K562 (cell line): ENCODE data around the gene RPL7L1. TPM values are rescaled to one million over a fixed set of nuclear protein-coding genes. Genes with fewer than 3 reads are reported as not detected.

Experiments used
- ASH1L ChIP-seq: fragments of 450-650 bp; IDR thresholded peaks from 2 replicates; pipeline ENCODE4 v1.6.1; 2018; ENCODE audit warnings: borderline replicate concordance, mild to moderate bottlenecking, low read depth; ENCODE audit not compliant: partially characterized antibody
- BCL6 ChIP-seq: fragments of 250-450 bp; sonication (Bioruptor Pico); IDR thresholded peaks from 2 replicates; pipeline ENCODE4 v1.4.0; 2020
- CBX1 ChIP-seq: sonication (generic); IDR thresholded peaks from 2 replicates; pipeline ENCODE4 v1.6.1; 2016; ENCODE audit warnings: antibody characterized with exemption, low read depth, mild to moderate bottlenecking
- CBX2 ChIP-seq: fragments of 200-600 bp; sonication (generic); IDR thresholded peaks from one replicate; pipeline ENCODE4 v1.6.1; 2012; ENCODE audit warnings: mild to moderate bottlenecking, low read length, inconsistent platforms; ENCODE audit not compliant: insufficient read depth, poor library complexity, severe bottlenecking
- HINFP ChIP-seq: fragments of 450-650 bp; conservative IDR thresholded peaks from 2 replicates; pipeline ENCODE4 v1.6.1; 2016; ENCODE audit warnings: missing genetic modification characterization, low read depth, mild to moderate bottlenecking, control low read depth, missing compliant biosample characterization
- PCBP2 ChIP-seq: fragments of 200-400 bp; formaldehyde crosslinking; IDR thresholded peaks from 2 replicates; pipeline ENCODE4 v1.6.1; 2018; ENCODE audit warnings: low read length, low read depth, mild to moderate bottlenecking, moderate library complexity; ENCODE audit not compliant: poor library complexity, severe bottlenecking
- POLR2AphosphoS2 ChIP-seq: IDR thresholded peaks from 2 replicates; pipeline ENCODE4 v1.6.1; 2012; ENCODE audit warnings: low read length, improper control_type of control experiment
- RFX5 ChIP-seq: IDR thresholded peaks from 2 replicates; pipeline ENCODE4 v1.6.1; 2011; ENCODE audit warnings: low read depth, mild to moderate bottlenecking, improper control_type of control experiment, low read length
- SMAD1 ChIP-seq: fragments of 150-350 bp; IDR thresholded peaks from 2 replicates; pipeline ENCODE4 v1.6.1; 2014; ENCODE audit warnings: low read length, low read depth; ENCODE audit not compliant: partially characterized antibody
- ZNF140 ChIP-seq: fragments of 250-450 bp; sonication (Bioruptor Pico); IDR thresholded peaks from 2 replicates; pipeline ENCODE4 v1.8.0; 2021; ENCODE audit warnings: moderate library complexity, mild to moderate bottlenecking, inconsistent platforms
- ZNF445 ChIP-seq: fragments of 250-450 bp; sonication (Bioruptor Pico); IDR thresholded peaks from 2 replicates; pipeline ENCODE4 v1.4.0; 2020; ENCODE audit warnings: low read depth, mild to moderate bottlenecking, moderate library complexity
- ZSCAN29 ChIP-seq: fragments of 450-650 bp; IDR thresholded peaks from 2 replicates; pipeline ENCODE4 v1.6.1; 2017
- polyA plus RNA-seq, 8 experiments: library from polyadenylated mRNA; depleted of rRNA in 4 of 8; stranded (reverse) in 5 of 8; unstranded in 3 of 8; fragments of >200 nt; fragmentation: Nextera tagmentation in 2 of 8; fragmentation: Illumina TruSeq in 1 of 8; extraction: Ambion mirVana in 2 of 8; extraction: Trizol in 1 of 8; gene quantifications; 2 replicates each; pipeline versions ENCODE4 v1.2.1 to v1.2.3, GENCODE V29; 2011 to 2014; ENCODE audit warnings: inconsistent platforms in 1 of 8, missing spikeins in 1 of 8
- total RNA-seq, 7 experiments: library from RNA; depleted of rRNA in 6 of 7; stranded (reverse); fragments of >200 nt in 6 of 7; fragmentation: Illumina TruSeq in 2 of 7; extraction: Trizol in 2 of 7; gene quantifications; 2 replicates each; pipeline versions ENCODE4 v1.2.1 to v1.2.3, GENCODE V29; 2011 to 2021; ENCODE audit warnings: low replicate concordance in 1 of 7
- TF ChIP-seq, protein P1 (sequence below): IDR thresholded peaks from 2 replicates; pipeline ENCODE4 v1.6.1; 2012; ENCODE audit warnings: low read depth, low read length, improper control_type of control experiment, borderline replicate concordance
- TF ChIP-seq, protein P2 (sequence below): fragments of 450-650 bp; IDR thresholded peaks from 2 replicates; pipeline ENCODE4 v1.6.1; 2017; ENCODE audit warnings: mild to moderate bottlenecking, moderate library complexity
- TF ChIP-seq, protein P3 (sequence below): fragments of 250-450 bp; sonication (Bioruptor Pico); IDR thresholded peaks from 2 replicates; pipeline ENCODE4 v1.8.0; 2022; ENCODE audit warnings: moderate library complexity, mild to moderate bottlenecking, inconsistent platforms
- TF ChIP-seq, protein P4 (sequence below): sonication (generic); formaldehyde crosslinking; IDR thresholded peaks from 2 replicates; pipeline ENCODE4 v1.8.0; 2023; ENCODE audit warnings: missing genetic modification reagents, mild to moderate bottlenecking, borderline replicate concordance

RPL7L1 gene
- total and polyA plus RNA-seq, 9 of the 15 experiments (the other 6 are each of a cell fraction or from before 2014, with no cell fraction given): 129 to 259 (median 164) TPM

DNA sequence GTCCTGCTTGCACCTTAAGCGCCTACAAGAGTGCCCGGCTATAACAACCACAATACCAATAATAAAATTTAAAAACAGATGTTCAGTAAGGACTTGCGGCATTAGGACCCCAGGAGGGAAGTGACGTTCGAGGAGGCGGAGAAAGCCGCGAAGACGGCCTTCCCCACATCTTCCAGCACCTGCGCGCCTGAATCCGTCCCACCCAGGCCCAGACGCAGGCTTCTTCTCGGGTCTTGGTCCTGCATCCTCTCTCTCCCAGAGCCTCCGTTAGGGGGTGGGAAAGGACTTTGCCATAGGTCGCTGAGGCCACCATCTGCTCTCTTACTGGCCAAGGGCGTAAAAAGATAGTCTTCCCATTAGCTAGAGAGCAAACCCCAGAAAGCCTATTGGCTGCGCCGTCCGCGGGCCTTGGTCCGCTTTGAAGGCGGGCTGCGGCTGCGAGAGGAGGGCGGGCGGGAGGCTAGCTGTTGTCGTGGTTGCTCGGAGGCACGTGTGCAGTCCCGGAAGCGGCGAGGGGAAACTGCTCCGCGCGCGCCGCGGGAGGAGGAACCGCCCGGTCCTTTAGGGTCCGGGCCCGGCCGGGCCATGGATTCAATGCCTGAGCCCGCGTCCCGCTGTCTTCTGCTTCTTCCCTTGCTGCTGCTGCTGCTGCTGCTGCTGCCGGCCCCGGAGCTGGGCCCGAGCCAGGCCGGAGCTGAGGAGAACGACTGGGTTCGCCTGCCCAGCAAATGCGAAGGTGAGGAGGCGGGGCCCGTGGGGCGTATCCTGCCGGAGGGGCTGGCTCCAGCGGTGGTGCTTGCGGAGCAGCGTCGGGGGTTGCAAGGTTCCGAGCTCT is 49.8 kb downstream of the RPL7L1 start, which contains the start of gene CNPY3 (continued):
- no peak; the same call in 1 of the 2 replicates for TF ChIP-seq RFX5
- TF ChIP-seq ZSCAN29: no peak
- TF ChIP-seq, protein P1, sequence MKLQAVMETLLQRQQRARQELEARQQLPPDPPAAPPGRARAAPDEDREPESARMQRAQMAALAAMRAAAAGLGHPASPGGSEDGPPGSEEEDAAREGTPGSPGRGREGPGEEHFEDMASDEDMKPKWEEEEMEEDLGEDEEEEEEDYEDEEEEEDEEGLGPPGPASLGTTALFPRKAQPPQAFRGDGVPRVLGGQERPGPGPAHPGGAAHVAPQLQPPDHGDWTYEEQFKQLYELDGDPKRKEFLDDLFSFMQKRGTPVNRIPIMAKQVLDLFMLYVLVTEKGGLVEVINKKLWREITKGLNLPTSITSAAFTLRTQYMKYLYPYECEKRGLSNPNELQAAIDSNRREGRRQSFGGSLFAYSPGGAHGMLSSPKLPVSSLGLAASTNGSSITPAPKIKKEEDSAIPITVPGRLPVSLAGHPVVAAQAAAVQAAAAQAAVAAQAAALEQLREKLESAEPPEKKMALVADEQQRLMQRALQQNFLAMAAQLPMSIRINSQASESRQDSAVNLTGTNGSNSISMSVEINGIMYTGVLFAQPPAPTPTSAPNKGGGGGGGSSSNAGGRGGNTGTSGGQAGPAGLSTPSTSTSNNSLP: no peak
- no peak for TF ChIP-seq ZNF445 (CRISPR knock-in tag)
- TF ChIP-seq POLR2AphosphoS2: no peak
- peak; percentile 95 for TF ChIP-seq HINFP (tag)
- TF ChIP-seq CBX1: peak; percentile 78; the same call in 1 of the 2 replicates
- TF ChIP-seq PCBP2: no peak
- TF ChIP-seq ASH1L: peak; percentile 99
- TF ChIP-seq, protein P2, sequence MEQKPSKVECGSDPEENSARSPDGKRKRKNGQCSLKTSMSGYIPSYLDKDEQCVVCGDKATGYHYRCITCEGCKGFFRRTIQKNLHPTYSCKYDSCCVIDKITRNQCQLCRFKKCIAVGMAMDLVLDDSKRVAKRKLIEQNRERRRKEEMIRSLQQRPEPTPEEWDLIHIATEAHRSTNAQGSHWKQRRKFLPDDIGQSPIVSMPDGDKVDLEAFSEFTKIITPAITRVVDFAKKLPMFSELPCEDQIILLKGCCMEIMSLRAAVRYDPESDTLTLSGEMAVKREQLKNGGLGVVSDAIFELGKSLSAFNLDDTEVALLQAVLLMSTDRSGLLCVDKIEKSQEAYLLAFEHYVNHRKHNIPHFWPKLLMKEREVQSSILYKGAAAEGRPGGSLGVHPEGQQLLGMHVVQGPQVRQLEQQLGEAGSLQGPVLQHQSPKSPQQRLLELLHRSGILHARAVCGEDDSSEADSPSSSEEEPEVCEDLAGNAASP: no peak
- TF ChIP-seq, protein P3, sequence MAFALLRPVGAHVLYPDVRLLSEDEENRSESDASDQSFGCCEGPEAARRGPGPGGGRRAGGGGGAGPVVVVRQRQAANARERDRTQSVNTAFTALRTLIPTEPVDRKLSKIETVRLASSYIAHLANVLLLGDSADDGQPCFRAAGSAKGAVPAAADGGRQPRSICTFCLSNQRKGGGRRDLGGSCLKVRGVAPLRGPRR (CRISPR knock-in tag): no peak
- no peak for TF ChIP-seq ZNF140 (CRISPR knock-in tag)
- peak; percentile 63 for TF ChIP-seq SMAD1
- TF ChIP-seq, protein P4, sequence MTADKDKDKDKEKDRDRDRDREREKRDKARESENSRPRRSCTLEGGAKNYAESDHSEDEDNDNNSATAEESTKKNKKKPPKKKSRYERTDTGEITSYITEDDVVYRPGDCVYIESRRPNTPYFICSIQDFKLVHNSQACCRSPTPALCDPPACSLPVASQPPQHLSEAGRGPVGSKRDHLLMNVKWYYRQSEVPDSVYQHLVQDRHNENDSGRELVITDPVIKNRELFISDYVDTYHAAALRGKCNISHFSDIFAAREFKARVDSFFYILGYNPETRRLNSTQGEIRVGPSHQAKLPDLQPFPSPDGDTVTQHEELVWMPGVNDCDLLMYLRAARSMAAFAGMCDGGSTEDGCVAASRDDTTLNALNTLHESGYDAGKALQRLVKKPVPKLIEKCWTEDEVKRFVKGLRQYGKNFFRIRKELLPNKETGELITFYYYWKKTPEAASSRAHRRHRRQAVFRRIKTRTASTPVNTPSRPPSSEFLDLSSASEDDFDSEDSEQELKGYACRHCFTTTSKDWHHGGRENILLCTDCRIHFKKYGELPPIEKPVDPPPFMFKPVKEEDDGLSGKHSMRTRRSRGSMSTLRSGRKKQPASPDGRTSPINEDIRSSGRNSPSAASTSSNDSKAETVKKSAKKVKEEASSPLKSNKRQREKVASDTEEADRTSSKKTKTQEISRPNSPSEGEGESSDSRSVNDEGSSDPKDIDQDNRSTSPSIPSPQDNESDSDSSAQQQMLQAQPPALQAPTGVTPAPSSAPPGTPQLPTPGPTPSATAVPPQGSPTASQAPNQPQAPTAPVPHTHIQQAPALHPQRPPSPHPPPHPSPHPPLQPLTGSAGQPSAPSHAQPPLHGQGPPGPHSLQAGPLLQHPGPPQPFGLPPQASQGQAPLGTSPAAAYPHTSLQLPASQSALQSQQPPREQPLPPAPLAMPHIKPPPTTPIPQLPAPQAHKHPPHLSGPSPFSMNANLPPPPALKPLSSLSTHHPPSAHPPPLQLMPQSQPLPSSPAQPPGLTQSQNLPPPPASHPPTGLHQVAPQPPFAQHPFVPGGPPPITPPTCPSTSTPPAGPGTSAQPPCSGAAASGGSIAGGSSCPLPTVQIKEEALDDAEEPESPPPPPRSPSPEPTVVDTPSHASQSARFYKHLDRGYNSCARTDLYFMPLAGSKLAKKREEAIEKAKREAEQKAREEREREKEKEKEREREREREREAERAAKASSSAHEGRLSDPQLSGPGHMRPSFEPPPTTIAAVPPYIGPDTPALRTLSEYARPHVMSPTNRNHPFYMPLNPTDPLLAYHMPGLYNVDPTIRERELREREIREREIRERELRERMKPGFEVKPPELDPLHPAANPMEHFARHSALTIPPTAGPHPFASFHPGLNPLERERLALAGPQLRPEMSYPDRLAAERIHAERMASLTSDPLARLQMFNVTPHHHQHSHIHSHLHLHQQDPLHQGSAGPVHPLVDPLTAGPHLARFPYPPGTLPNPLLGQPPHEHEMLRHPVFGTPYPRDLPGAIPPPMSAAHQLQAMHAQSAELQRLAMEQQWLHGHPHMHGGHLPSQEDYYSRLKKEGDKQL (CRISPR knock-in tag): 0 out of 2 replicates have a peak, but pooled peaks have one; percentile 63
- TF ChIP-seq BCL6: no peak
- no peak for TF ChIP-seq CBX2
